ENCODE data around the gene FERD3L.

GRCh38 chr7:19111474-19112273, 33.5 kb downstream of the FERD3L start:
- TF ChIP-seq CTCF (conservative IDR thresholded peaks at IDR 0.05) (no peak), ZFX (IDR thresholded peaks at IDR 0.05) (no peak)
